C4-2B (cell line): ENCODE measurements around the gene CCDC190.

ENCODE experiments used
- ZFX ChIP-seq: fragments of 450-650 bp; IDR thresholded peaks from 2 replicates; pipeline ENCODE4 v1.6.1; 2017
- TF ChIP-seq, protein P1 (sequence below): fragments of 450-650 bp; conservative IDR thresholded peaks from 2 replicates; pipeline ENCODE4 v1.5.1; 2017; ENCODE audit warnings: mild to moderate bottlenecking

DNA sequence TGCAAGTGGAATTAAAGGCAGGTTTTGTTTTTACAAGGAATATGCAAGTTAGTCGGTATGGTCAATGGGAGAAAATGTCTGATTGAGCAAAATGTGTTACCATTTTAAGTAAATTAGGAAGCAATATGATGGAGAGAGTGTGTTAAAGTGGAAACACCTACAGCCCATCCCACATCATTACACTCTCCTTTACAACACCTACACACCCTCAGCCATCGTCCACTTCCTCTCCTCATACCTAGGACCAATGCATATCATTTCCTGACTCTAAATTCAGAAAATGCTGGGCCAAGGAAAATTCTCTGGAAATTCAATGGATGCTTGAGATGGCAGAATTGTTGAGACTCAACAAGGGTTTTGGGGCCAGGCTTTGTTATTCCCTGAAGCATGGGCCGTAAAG, 16.4 kb upstream of the CCDC190 start:
- TF ChIP-seq, protein P1, sequence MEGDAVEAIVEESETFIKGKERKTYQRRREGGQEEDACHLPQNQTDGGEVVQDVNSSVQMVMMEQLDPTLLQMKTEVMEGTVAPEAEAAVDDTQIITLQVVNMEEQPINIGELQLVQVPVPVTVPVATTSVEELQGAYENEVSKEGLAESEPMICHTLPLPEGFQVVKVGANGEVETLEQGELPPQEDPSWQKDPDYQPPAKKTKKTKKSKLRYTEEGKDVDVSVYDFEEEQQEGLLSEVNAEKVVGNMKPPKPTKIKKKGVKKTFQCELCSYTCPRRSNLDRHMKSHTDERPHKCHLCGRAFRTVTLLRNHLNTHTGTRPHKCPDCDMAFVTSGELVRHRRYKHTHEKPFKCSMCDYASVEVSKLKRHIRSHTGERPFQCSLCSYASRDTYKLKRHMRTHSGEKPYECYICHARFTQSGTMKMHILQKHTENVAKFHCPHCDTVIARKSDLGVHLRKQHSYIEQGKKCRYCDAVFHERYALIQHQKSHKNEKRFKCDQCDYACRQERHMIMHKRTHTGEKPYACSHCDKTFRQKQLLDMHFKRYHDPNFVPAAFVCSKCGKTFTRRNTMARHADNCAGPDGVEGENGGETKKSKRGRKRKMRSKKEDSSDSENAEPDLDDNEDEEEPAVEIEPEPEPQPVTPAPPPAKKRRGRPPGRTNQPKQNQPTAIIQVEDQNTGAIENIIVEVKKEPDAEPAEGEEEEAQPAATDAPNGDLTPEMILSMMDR: no peak
- TF ChIP-seq ZFX: no peak
